RWPE2 (cell line): ENCODE results near the gene PGAP2.

Experiments
- ATAC-seq: fragments of 200-7000 bp; cut with Tn5 transposase; 3 replicates; pipeline ENCODE4 v1.9.1; 2021; ENCODE audit warnings: low read depth
- DNase-seq: peaks from one replicate; pipeline ENCODE4 v3.0.0-alpha.2; 2020; ENCODE audit warnings: low spot score
- H3K27ac ChIP-seq: fragments of 450-650 bp; 2 replicates; pipeline ENCODE4 v1.5.1; 2017; ENCODE audit warnings: mild to moderate bottlenecking; ENCODE audit not compliant: poor library complexity, severe bottlenecking
- H3K27me3 ChIP-seq: fragments of 250-450 bp; sonication (Bioruptor Pico); 2 replicates; pipeline ENCODE4 v1.5.1; 2021; ENCODE audit warnings: mild to moderate bottlenecking, moderate library complexity; ENCODE audit not compliant: insufficient read depth, poor library complexity, severe bottlenecking
- H3K36me3 ChIP-seq: fragments of 250-450 bp; sonication (Bioruptor Pico); 2 replicates; pipeline ENCODE4 v1.5.1; 2020; ENCODE audit warnings: low read depth, mild to moderate bottlenecking, moderate library complexity
- H3K4me1 ChIP-seq: fragments of 250-450 bp; sonication (Bioruptor Pico); 2 replicates; pipeline ENCODE4 v1.5.1; 2021; ENCODE audit warnings: mild to moderate bottlenecking, moderate library complexity; ENCODE audit not compliant: insufficient read depth, poor library complexity, severe bottlenecking
- H3K4me3 ChIP-seq: fragments of 250-450 bp; sonication (Bioruptor Pico); 2 replicates; pipeline ENCODE4 v1.5.1; 2021; ENCODE audit warnings: mild to moderate bottlenecking, moderate library complexity; ENCODE audit not compliant: severe bottlenecking
- H3K9me3 ChIP-seq: fragments of 250-450 bp; sonication (Bioruptor Pico); 2 replicates; pipeline ENCODE4 v1.5.1; 2021; ENCODE audit warnings: mild to moderate bottlenecking, moderate library complexity; ENCODE audit not compliant: severe bottlenecking
- TF ChIP-seq, protein P1 (sequence below): fragments of 450-650 bp; IDR thresholded peaks from one replicate; pipeline ENCODE4 v1.5.1; 2017; ENCODE audit warnings: mild to moderate bottlenecking, moderate library complexity; ENCODE audit not compliant: poor library complexity, severe bottlenecking

The PGAP2 gene

DNA sequence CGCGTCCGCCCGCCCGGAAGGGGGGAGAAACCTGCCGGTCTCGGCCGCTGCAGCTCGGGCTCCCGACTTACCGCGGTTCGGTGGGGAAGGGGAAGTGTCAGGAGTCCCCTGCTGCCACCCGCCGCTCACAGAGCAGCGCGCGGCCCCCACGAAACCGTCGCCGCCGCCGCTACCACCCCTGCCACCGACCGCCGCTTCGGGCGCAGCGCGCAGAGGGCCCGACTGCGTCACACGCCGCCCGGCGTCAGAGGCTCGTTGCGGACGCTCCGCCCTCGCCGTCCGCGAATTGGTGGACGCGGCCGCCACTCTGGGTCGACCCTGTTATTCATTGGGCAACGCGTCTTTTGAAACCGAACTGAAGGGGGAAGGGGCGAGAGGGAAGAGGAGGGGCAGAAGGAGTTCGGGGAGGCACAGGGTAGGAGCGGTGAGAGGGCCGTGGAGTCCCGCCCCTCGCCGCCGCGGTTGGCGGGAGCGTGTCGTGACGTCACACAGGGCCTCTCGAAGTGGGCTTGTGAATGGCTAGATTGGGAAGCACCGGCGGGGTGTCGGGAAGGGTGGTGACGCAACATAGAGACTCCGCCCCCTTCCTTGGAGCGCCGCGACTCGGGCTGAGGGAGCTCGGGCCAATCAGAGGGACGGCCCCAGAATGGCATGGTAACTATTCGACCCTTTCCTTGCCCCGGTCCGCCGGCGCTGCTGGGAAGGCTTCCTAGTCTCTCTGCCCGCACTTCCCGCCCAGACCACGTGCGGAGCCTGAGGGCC, 10.8 kb upstream of the PGAP2 start, which contains the start of gene NUP98:
NUP98 (minus strand) TSS at position 226 of the 762 bp plus-strand sequence. CDS start 15,437 bp downstream, outside the sequence.
- no peaks in the 10 kb centered on the region for H3K9me3 ChIP-seq
- H3K36me3 ChIP-seq: peaks cover 32% of the 10 kb centered on the region
- peak within 1 kb of the TSS; percentile 46 for H3K27ac ChIP-seq
- peaks cover 9% of the 10 kb centered on the region for H3K4me1 ChIP-seq
- DNase-seq (peak; percentile 99), ATAC-seq (peak; percentile 94)
- TF ChIP-seq, protein P1, sequence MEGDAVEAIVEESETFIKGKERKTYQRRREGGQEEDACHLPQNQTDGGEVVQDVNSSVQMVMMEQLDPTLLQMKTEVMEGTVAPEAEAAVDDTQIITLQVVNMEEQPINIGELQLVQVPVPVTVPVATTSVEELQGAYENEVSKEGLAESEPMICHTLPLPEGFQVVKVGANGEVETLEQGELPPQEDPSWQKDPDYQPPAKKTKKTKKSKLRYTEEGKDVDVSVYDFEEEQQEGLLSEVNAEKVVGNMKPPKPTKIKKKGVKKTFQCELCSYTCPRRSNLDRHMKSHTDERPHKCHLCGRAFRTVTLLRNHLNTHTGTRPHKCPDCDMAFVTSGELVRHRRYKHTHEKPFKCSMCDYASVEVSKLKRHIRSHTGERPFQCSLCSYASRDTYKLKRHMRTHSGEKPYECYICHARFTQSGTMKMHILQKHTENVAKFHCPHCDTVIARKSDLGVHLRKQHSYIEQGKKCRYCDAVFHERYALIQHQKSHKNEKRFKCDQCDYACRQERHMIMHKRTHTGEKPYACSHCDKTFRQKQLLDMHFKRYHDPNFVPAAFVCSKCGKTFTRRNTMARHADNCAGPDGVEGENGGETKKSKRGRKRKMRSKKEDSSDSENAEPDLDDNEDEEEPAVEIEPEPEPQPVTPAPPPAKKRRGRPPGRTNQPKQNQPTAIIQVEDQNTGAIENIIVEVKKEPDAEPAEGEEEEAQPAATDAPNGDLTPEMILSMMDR: no peak
- H3K27me3 ChIP-seq: no peaks in the 10 kb centered on the region
- peak within 1 kb of the TSS; percentile 93 for H3K4me3 ChIP-seq

DNA sequence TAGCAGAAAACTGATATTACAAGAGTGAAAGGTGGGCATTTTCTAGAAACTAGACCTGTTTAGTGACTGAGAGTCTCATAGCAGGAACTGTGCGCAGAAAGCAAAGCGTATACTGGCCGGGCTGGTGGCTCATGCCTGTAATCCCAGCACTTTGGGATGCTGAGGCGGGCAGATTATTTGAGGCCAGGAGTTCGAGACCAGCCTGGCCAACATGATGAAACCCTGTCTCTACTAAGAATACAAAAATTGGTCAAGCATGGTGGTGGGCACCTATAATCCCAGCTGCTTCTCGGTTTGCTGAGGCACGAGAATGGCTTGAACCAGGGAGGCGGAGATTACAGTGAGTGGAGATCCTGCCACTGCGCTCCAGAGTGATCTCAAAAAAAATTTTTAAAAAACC, 9.2 kb upstream of the PGAP2 start:
- no peak for DNase-seq
- Histone ChIP-seq H3K36me3 (peaks cover 16% of the 10 kb centered on the region), H3K27ac (no peak overlapping the region), H3K4me1 (peaks cover 13% of the 10 kb centered on the region), H3K9me3 (no peaks in the 10 kb centered on the region), H3K4me3 (no peak overlapping the region), H3K27me3 (no peaks in the 10 kb centered on the region)
- TF ChIP-seq, protein P1: no peak
- ATAC-seq: no peak

DNA sequence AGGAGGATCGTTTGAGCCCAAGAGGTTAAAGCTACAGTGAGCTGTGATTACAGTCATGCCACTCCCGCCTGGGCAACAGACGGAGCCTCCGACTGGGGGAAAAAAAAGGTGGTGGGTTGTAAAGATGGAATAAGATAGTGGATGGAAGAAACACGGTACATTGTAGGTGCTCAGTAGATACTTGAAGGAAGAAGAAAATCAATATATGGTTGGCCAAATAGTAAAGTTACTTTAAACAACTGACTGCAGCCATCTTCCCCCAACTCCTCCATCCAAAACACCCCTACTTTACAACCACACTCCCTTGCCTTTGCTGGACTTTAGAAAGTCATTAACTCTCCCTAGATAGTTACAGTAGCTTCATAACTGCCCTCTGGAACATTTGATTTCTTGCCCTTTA, 8.5 kb upstream of the PGAP2 start:
- Histone ChIP-seq H3K9me3 (no peaks in the 10 kb centered on the region), H3K27ac (no peak overlapping the region), H3K4me3 (no peak overlapping the region), H3K4me1 (peaks cover 17% of the 10 kb centered on the region), H3K27me3 (no peaks in the 10 kb centered on the region), H3K36me3 (peaks cover 9% of the 10 kb centered on the region)
- ATAC-seq (no peak), DNase-seq (no peak)
- TF ChIP-seq, protein P1: no peak

DNA sequence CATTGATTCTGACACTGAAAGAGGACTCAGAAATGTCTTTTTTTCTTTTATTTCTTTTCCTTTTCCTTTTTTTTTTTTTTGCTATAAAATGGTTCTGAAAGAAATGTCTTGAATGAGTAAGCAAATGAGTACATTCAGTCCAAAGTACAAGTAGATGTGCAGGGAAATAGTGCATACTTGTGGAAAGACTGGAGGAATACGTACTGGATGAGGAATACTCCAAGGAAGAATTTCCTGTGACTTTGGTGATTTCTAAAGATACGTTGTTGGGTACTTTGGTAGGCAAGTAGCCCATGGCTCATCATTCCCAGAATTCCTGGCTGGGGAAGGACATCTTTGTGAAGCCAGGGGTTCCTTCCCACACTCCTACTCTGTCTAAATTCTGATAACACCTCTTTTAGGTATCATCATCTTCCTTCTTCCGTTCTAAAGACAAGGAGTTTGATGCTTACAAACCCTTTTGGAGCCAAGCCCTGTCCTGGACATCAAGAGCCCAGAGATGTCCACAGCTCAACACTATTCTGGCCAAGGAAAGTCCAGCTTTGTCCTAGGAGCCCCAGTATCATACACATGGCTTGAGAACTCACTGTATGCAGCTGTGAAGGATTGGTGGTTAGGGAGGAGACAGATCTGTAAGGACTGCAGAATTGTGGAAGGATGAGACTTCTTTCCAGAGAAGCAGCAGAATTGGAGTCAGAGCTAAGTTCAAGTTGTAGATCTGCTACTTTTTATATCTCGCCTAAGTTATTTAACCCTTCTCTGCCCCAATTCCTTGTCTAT, 6.2 kb upstream of the PGAP2 start:
- DNase-seq (no peak), ATAC-seq (no peak)
- H3K4me3 ChIP-seq: no peak overlapping the region
- TF ChIP-seq, protein P1: no peak
- H3K36me3 ChIP-seq: no peaks in the 10 kb centered on the region
- peaks cover 12% of the 10 kb centered on the region for H3K4me1 ChIP-seq
- H3K27me3 ChIP-seq: no peaks in the 10 kb centered on the region
- no peaks in the 10 kb centered on the region for H3K9me3 ChIP-seq
- H3K27ac ChIP-seq: no peak overlapping the region
